MCF 10A (cell line): ENCODE measurements around the gene IL31RA. TPM values are rescaled to one million over a fixed set of nuclear protein-coding genes. Genes with fewer than 3 reads are reported as not detected.
A peak's percentile ranks its signal among the peaks of the same experiment; 100 is the strongest.
"Not testable (repeated sequence)": the region's sequence is repeated elsewhere in the genome, so short reads cannot be mapped to it uniquely, and the experiment has no call there.

Source experiments
- BruUV-seq: library from RNA; stranded (reverse); fragments of 400-500 nt; replicated peaks from 2 replicates; lab custom pipeline; 2021; lab: Mats Ljungman, UMichigan
- CTCF ChIA-PET: fragments of 300-600 bp; sonication (Branson Sonifier 250); formaldehyde crosslinking; extraction: SDS; loops from one replicate; lab custom pipeline; 2021; ENCODE audit warnings: antibody characterized with exemption, inconsistent platforms; lab: Yijun Ruan, JAX
- POLR2A ChIA-PET: fragments of 300-600, 350-650 bp; sonication (Branson Sonifier 250); formaldehyde crosslinking; extraction: SDS; loops from one replicate; lab custom pipeline; 2020; ENCODE audit warnings: antibody characterized with exemption, inconsistent platforms; lab: Yijun Ruan, JAX
- DNase-seq: peaks from one replicate; pipeline ENCODE4 v3.0.0-alpha.2; 2018; ENCODE audit not compliant: unreplicated experiment
- H3K27ac Mint-ChIP-seq: one replicate; pipeline ENCODE4 v1.8.0; 2022; ENCODE audit warnings: mild to moderate bottlenecking, low read depth, mixed read lengths; ENCODE audit not compliant: unreplicated experiment
- H3K27me3 Mint-ChIP-seq: one replicate; pipeline ENCODE4 v1.8.0; 2022; ENCODE audit warnings: mixed read lengths; ENCODE audit not compliant: insufficient read depth, unreplicated experiment
- H3K36me3 Mint-ChIP-seq: one replicate; pipeline ENCODE4 v1.8.0; 2022; ENCODE audit warnings: mild to moderate bottlenecking, moderate library complexity, mixed read lengths; ENCODE audit not compliant: insufficient read depth, unreplicated experiment
- H3K4me1 Mint-ChIP-seq: one replicate; pipeline ENCODE4 v1.8.0; 2022; ENCODE audit warnings: mixed read lengths; ENCODE audit not compliant: insufficient read depth, unreplicated experiment
- H3K4me3 Mint-ChIP-seq: one replicate; pipeline ENCODE4 v1.8.0; 2022; ENCODE audit warnings: mild to moderate bottlenecking, moderate library complexity, mixed read lengths; ENCODE audit not compliant: unreplicated experiment
- H3K9me3 Mint-ChIP-seq: one replicate; pipeline ENCODE4 v1.8.0; 2022; ENCODE audit warnings: mixed read lengths; ENCODE audit not compliant: unreplicated experiment
- CTCF ChIP-seq: fragments of 200-600 bp; IDR thresholded peaks from one replicate; pipeline ENCODE4 v1.8.0; 2022; ENCODE audit warnings: antibody characterized with exemption, mild to moderate bottlenecking; ENCODE audit not compliant: unreplicated experiment
- intact Hi-C: fragments of 100-400 bp; cut with micrococcal nuclease; formaldehyde crosslinking; loops from 2 replicates; pipeline ENCODE4 v1.14.1; 2022
- total RNA-seq: library from RNA; stranded (reverse); gene quantifications from 2 replicates; pipeline ENCODE4 v1.2.3, GENCODE V29; 2022

IL31RA gene
- total RNA-seq, 1 experiment from 2014 or later, result 6.4 TPM

DNA sequence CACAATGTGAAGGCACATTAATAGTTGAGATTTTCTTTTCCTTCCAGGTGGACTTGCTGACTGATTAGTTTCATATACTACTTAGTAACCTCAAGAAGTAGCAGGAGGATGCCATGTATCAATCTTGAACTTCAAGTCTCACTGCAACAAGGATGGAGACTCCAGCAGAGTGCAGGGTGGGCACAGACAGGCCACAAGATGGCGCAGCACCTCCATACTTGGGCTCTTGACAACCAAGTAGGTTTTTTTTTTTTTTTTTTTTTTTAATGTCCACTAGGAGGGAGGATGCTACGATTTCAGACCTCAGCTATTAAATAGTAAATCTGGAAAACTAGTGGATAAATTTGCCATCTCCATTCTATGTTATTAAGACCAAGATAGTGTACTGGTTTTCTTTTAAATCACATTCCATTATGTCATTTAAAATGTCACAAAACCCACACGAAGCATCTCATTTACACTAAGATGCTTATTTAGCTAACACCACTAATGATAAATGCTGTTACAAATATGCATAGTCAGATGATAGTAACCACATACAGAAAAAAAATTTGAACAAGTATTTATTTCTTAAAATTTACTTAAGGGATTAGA is 85.0 kb downstream of the IL31RA start:
- Mint-ChIP-seq H3K36me3 (peaks cover 44% of the 10 kb centered on the region), H3K27ac (no peak overlapping the region), H3K9me3 (no peaks in the 10 kb centered on the region), H3K27me3 (no peaks in the 10 kb centered on the region), H3K4me1 (no peaks in the 10 kb centered on the region), H3K4me3 (no peak overlapping the region)
- BruUV-seq, result no TSS peak
- peak; percentile 60 for TF ChIP-seq CTCF
- peak; percentile 76 for DNase-seq
- ChIA-PET CTCF (interaction anchor here (0.5 to 7.2 kb wide), 42 partner anchors 10 to 903 kb away, joined by 3 to 124 read pairs (median 4); no protein-coding TSS in a partner anchor), POLR2A (interaction anchor here (0.7 to 1.8 kb wide), 3 partner anchors 19 to 265 kb away, joined by 3 to 6 read pairs (median 5); no protein-coding TSS in a partner anchor)
- intact Hi-C loops, result loop anchor here (1.0 kb wide), 1 partner anchor 265 kb away; no protein-coding TSS in a partner anchor

- DNase-seq, H3K27ac Mint-ChIP-seq, H3K27me3 Mint-ChIP-seq, BruUV-seq, intact Hi-C loops, H3K9me3 Mint-ChIP-seq, H3K4me1 Mint-ChIP-seq, H3K4me3 Mint-ChIP-seq: not testable (repeated sequence)
- ChIA-PET CTCF (interaction anchor here (0.6 to 7.2 kb wide), 13 partner anchors 9 to 898 kb away, joined by 3 to 124 read pairs (median 6); partner anchors contain the start of genes DHX29 and MTREX), POLR2A (interaction anchor here (0.5 to 1.2 kb wide), 2 partner anchors 18 to 229 kb away, joined by 3 to 4 read pairs; no protein-coding TSS in a partner anchor)
- peaks cover 58% of the 10 kb centered on the region for H3K36me3 Mint-ChIP-seq
Observed at GRCh38 chr5:55937598-55937997, 86.4 kb downstream of the IL31RA start.

DNA sequence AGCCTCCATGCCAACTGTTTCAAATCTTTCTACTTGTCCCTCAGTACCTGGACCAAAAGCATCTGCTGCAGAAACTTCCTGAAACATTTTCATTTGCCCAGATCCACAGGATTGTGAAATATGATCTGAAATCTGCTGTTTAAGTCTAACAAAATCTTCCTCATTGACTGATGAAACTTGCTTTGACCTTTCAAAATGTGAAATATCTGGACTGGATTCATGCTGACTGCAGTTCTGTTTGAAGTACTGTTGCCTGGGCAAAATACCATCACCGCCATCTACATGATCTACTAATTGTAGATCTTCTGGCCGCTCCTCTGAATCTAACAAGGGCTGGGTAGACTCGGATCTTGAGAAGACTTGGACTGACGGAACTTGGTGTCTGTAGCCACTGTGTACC is 90.0 kb downstream of the IL31RA start:
- CTCF ChIA-PET, result interaction anchor here (2.2 kb wide), 1 partner anchor 260 kb away, joined by 9 read pairs; no protein-coding TSS in a partner anchor
- H3K4me1 Mint-ChIP-seq, POLR2A ChIA-PET, DNase-seq, H3K27me3 Mint-ChIP-seq, intact Hi-C loops, H3K9me3 Mint-ChIP-seq, H3K4me3 Mint-ChIP-seq, H3K27ac Mint-ChIP-seq: not testable (repeated sequence)
- H3K36me3 Mint-ChIP-seq, result peaks cover 88% of the 10 kb centered on the region
- TSS peak; percentile 5 for BruUV-seq

DNA sequence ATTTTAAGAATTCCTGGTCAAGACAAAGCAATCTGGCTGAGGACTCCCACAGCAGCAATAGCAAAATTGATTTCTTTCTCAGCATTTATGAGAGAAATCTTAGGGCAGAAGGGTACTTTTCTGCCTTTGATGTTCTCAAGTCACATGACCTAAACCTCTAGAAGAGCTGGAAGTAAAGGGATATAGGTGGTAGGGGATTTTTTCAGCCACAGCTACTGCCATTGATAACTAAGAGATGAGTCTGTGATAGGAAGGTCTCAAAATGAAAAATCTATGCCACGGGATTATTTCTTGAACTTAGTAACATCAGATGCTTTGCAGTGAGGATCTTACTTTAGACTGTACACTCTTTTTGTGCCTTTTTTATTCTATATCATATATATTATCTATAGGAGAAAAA is 108.1 kb downstream of the IL31RA start:
- no peaks in the 10 kb centered on the region for H3K27me3 Mint-ChIP-seq
- DNase-seq, result no peak
- H3K36me3 Mint-ChIP-seq, result peaks cover 79% of the 10 kb centered on the region
- H3K9me3 Mint-ChIP-seq, result no peaks in the 10 kb centered on the region
- no peak for TF ChIP-seq CTCF
- BruUV-seq, result no TSS peak
- H3K27ac Mint-ChIP-seq, result no peak overlapping the region
- POLR2A ChIA-PET, result interaction anchor here (0.6 kb wide), 2 partner anchors 915 to 1656 kb away, joined by 3 read pairs; no protein-coding TSS in a partner anchor
- intact Hi-C loops, result no loop called here
- CTCF ChIA-PET, result no interaction called here
- H3K4me3 Mint-ChIP-seq, result no peak overlapping the region
- no peaks in the 10 kb centered on the region for H3K4me1 Mint-ChIP-seq

- H3K4me1 Mint-ChIP-seq, result no peaks in the 10 kb centered on the region
- no peak for DNase-seq
- no TSS peak for BruUV-seq
- CTCF ChIA-PET, result no interaction called here
- TF ChIP-seq CTCF, result no peak
- H3K27ac Mint-ChIP-seq, result no peak overlapping the region
- H3K27me3 Mint-ChIP-seq, result no peaks in the 10 kb centered on the region
- no peak overlapping the region for H3K4me3 Mint-ChIP-seq
- intact Hi-C loops, result no loop called here
- POLR2A ChIA-PET, result no interaction called here
- no peaks in the 10 kb centered on the region for H3K9me3 Mint-ChIP-seq
- peaks cover 70% of the 10 kb centered on the region for H3K36me3 Mint-ChIP-seq
Observed at GRCh38 chr5:55960779-55961178, 109.6 kb downstream of the IL31RA start.
